Psoas muscle (tissue), 8 donors: ENCODE results near the gene BARD1. TPM values are rescaled to one million over a fixed set of nuclear protein-coding genes. Genes with fewer than 3 reads are reported as not detected.
"Not testable (repeated sequence)": the region's sequence is repeated elsewhere in the genome, so short reads cannot be mapped to it uniquely, and the experiment has no call there.

Experiments
- ATAC-seq, 4 donors: fragments of 200-7000 bp; cut with Tn5 transposase; one replicate each; pipeline ENCODE4 v1.9.1; 2020; ENCODE audit warnings: moderate library complexity in 3 of 4, mild to moderate bottlenecking in 2 of 4
- DNase-seq, 2 donors: peaks; one replicate each; pipeline ENCODE4 v3.0.0-alpha.2; 2020
- H3K27ac ChIP-seq: fragments of 200-600 bp; one replicate; pipeline ENCODE4 v1.8.0; 2022
- H3K27me3 ChIP-seq, 3 donors: fragments of 200-600 bp in 1 of 3; one replicate each; pipeline versions ENCODE4 v1.6.1 to v1.8.0; 2013 to 2022; ENCODE audit warnings: low read length in 2 of 3, mild to moderate bottlenecking in 2 of 3, moderate library complexity in 1 of 3; ENCODE audit not compliant: insufficient read depth in 3 of 3
- H3K36me3 ChIP-seq, 2 donors: fragments of 200-600 bp in 1 of 2; one replicate each; pipeline versions ENCODE4 v1.6.1 to v1.8.0; 2013 to 2022; ENCODE audit warnings: low read depth in 1 of 2, mild to moderate bottlenecking in 1 of 2, moderate library complexity in 1 of 2; ENCODE audit not compliant: insufficient read depth in 1 of 2
- H3K4me1 ChIP-seq: fragments of 200-600 bp; one replicate; pipeline ENCODE4 v1.8.0; 2022
- H3K4me3 ChIP-seq: fragments of 200-600 bp; one replicate; pipeline ENCODE4 v1.8.0; 2022; ENCODE audit warnings: mild to moderate bottlenecking
- H3K9me3 ChIP-seq: fragments of 200-600 bp; one replicate; pipeline ENCODE4 v1.8.0; 2022
- WGBS, 3 donors: extraction: QIAGEN DNeasy Blood & Tissue Kit; methylation state at CpG; one replicate each; pipeline versions ENCODE4 v1.1.6 to v1.1.7; 2013; 5-methylcytosine and 5-hydroxymethylcytosine counted together
- intact Hi-C, 2 donors: fragments of 100-400 bp; cut with DNase I; formaldehyde crosslinking; loops; one replicate each; pipeline versions ENCODE4 v1.11.0 to v1.14.2; 2022
- polyA plus RNA-seq, 3 donors: library from polyadenylated mRNA; stranded (reverse); fragments of 200-250 nt; gene quantifications; one replicate each; pipeline ENCODE4 v1.2.3, GENCODE V29; 2013
- total RNA-seq, 4 donors: library from RNA; stranded (reverse); fragmentation: NEBNext Ultra II Directional in 2 of 4; extraction: Animal tissue kit (Norgen Biotek cat#: 25700) in 2 of 4; gene quantifications; one replicate each; pipeline versions ENCODE4 v1.2.1 to v1.2.4, GENCODE V29; 2021 to 2023
- TF ChIP-seq, protein P1 (sequence below): fragments of 200-600 bp; IDR thresholded peaks from one replicate; pipeline ENCODE4 v1.8.0; 2022; ENCODE audit warnings: antibody characterized with exemption
- donor health status: healthy with polysubstance abuse.
- donor health status: DM: no; HTN: no; CAD: no; lungs with moderate emphysema.
- donor health status: Bipolar disorder and iron deficiency.
- donor health status: healthy.
- donor health status: DM: yes; HTN: yes; CAD: no.
- donor health status: DM: no; HTN: no; CAD: no.
- donor health status: DM: no; HTN: no; CAD: no.
- donor health status: DM: yes; HTN: yes; CAD: no.

The BARD1 gene
- total and polyA plus RNA-seq, 7 donors, result 1.3 to 9.6 (median 6.0) TPM

DNA sequence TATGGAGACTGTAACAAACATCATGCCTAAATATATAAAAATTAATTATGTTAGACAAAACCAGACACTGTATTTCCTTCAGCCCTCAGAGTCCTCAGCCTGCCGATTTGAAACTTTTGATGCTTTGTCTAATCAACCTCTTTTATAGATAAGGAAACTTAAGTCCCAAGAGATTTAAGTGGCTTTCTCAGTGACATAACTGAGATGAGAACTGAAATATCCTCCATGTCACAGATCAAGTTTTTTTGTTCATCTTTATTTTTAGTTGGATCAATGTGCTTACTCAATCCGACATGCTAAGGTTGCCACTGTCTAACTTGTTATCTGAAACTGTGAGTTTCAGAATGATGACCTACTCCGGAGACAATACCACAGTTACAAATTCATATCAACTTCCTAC lies 72.3 kb downstream of the BARD1 start:
- Histone ChIP-seq H3K4me1 (no peaks in the 10 kb centered on the region), H3K36me3 (no peaks in the 10 kb centered on the region), H3K27me3 (no peaks in the 10 kb centered on the region), H3K9me3 (no peaks in the 10 kb centered on the region), H3K4me3 (no peak overlapping the region), H3K27ac (no peak overlapping the region)
- TF ChIP-seq, protein P1, sequence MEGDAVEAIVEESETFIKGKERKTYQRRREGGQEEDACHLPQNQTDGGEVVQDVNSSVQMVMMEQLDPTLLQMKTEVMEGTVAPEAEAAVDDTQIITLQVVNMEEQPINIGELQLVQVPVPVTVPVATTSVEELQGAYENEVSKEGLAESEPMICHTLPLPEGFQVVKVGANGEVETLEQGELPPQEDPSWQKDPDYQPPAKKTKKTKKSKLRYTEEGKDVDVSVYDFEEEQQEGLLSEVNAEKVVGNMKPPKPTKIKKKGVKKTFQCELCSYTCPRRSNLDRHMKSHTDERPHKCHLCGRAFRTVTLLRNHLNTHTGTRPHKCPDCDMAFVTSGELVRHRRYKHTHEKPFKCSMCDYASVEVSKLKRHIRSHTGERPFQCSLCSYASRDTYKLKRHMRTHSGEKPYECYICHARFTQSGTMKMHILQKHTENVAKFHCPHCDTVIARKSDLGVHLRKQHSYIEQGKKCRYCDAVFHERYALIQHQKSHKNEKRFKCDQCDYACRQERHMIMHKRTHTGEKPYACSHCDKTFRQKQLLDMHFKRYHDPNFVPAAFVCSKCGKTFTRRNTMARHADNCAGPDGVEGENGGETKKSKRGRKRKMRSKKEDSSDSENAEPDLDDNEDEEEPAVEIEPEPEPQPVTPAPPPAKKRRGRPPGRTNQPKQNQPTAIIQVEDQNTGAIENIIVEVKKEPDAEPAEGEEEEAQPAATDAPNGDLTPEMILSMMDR, result no peak
- ATAC-seq, result no peak
- DNase-seq, result no peak
- intact Hi-C loops, result no loop called here
- WGBS, 3 donors, result 66 to 90% (median 70%) methylated on average over 3 of the region's 3 CpGs

DNA sequence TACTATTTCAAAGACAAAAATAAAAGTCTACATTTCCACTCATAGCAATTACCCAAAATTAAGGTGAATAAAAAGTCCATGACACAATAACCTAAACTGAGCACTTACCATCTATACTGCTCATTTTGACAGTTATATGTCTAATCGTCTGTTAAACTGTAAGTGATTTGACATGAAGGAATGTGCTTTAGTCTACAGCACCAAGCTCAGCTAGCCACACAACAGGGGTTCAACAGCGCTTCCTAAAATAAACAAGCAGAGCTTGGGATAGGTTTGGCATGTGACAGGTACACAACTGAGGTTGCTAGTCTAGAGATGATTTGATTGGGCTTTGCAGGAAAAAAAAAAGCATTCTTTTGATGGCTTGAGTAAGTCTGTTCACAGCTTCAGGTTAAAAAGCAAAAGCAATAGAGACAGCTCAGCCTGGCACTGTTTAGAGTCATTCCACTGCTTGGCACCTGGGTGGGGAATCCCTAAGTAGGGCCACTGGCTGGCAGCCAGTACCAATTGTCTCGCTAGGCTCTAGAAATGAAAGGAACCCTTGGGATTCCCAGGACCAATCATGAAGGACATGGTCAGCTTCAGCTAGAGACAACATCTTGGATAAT lies 78.6 kb downstream of the BARD1 start:
- no peak overlapping the region for H3K27ac ChIP-seq
- DNase-seq (no peak), ATAC-seq (no peak)
- H3K9me3 ChIP-seq, result no peaks in the 10 kb centered on the region
- 57 to 70% (median 62%) methylated on average over 3 of the region's 3 CpGs for WGBS, 3 donors
- H3K27me3 ChIP-seq, result no peaks in the 10 kb centered on the region
- TF ChIP-seq, protein P1, result no peak
- intact Hi-C loops, result no loop called here
- peaks cover 0 to 47% of the 10 kb centered on the region in 2 donors for H3K36me3 ChIP-seq
- no peak overlapping the region for H3K4me3 ChIP-seq
- no peaks in the 10 kb centered on the region for H3K4me1 ChIP-seq

DNA sequence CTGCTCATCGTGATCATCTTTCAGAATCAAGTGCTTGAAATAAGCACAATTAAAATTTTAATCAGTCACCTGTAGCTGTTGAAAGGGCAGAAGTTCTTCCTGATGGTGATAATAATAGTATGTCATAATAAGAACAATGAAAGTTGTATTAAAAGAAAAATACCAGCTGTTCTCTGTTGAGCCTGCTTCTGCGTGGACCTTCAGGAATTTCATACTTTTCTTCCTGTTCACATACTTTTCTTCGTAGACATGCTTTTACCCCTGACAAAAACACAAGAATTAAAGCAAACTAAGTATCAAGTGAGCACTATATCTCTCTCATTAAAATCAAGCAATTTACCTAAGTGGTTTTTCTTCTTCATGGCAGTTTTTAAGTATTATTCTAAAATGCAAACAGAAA lies 79.2 kb downstream of the BARD1 start:
- DNase-seq, result no peak
- H3K27me3 ChIP-seq, result no peaks in the 10 kb centered on the region
- H3K9me3 ChIP-seq, result no peaks in the 10 kb centered on the region
- peaks cover 0 to 47% of the 10 kb centered on the region in 2 donors for H3K36me3 ChIP-seq
- H3K27ac ChIP-seq, result no peak overlapping the region
- no peak overlapping the region for H3K4me3 ChIP-seq
- TF ChIP-seq, protein P1, result no peak
- 61 to 73% (median 71%) methylated on average over 3 of the region's 3 CpGs for WGBS, 3 donors
- intact Hi-C loops, result no loop called here
- no peak for ATAC-seq
- H3K4me1 ChIP-seq, result no peaks in the 10 kb centered on the region

DNA sequence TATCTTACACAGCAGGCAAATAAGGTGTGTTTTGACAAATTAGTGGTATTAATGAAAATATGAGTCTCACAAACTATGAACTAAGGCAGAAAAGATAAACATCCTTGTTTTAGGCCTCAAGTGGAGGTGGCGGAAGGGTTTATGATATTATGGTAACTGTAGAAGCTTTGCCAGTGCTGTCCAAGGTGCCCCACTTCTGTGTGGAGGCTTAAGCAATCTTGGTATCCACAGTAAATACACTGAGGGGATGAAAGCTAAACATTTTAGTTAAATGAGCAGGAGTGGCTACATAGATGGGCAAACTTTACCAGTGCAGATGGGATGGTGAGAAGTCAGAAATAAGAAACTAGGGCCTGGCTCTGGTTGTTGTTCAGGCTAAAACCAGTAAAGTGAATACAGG lies 84.7 kb downstream of the BARD1 start:
- 92 to 97% (median 94%) methylated on average over 1 of the region's 1 CpG for whole genome bisulfite sequencing, 3 donors
- intact Hi-C loops, result no loop called here

DNA sequence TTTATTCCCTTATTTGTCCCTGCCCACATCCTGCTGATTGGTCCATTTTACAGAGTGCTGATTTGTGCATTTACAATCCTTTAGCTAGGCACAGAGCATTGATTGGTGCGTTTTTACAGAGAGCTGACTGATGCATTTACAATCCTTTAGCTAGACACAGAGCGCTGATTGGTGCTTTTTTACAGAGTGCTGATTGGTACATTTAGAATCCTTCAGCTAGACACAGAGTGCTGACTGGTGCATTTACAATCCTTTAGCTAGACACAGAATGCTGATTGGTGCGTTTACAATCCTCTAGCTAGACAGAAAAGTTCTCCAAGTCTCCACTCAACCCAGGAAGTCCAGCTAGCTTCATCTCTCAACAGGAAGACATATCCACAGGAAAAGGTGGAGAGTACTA lies 91.6 kb downstream of the BARD1 start:
- not testable (repeated sequence) for DNase-seq, ATAC-seq
- 96 to 100% (median 97%) methylated on average over 3 of the region's 3 CpGs for WGBS, 3 donors

More for the DNA sequence above, 84.7 kb downstream of the BARD1 start:
- peaks cover 0 to 37% of the 10 kb centered on the region in 2 donors for H3K36me3 ChIP-seq
- ATAC-seq, result no peak
- H3K4me3 ChIP-seq, result no peak overlapping the region
- no peak for DNase-seq
- H3K27ac ChIP-seq, result no peak overlapping the region
- H3K27me3 ChIP-seq, result no peaks in the 10 kb centered on the region
- H3K9me3 ChIP-seq, result no peaks in the 10 kb centered on the region
- TF ChIP-seq, protein P1, result no peak
- H3K4me1 ChIP-seq, result no peaks in the 10 kb centered on the region

More for the DNA sequence above, 91.6 kb downstream of the BARD1 start:
- H3K4me3 ChIP-seq, H3K36me3 ChIP-seq, H3K27ac ChIP-seq, H3K9me3 ChIP-seq, intact Hi-C loops, H3K4me1 ChIP-seq, H3K27me3 ChIP-seq: not testable (repeated sequence)
